OCI-LY7 (cell line): Measurements from ENCODE around the gene EDA2R. TPM values are rescaled to one million over a fixed set of nuclear protein-coding genes. Genes with fewer than 3 reads are reported as not detected.
A peak's percentile ranks its signal among the peaks of the same experiment; 100 is the strongest.

Experiments used
- BruUV-seq: library from RNA; stranded (reverse); fragments of 400-500 nt; replicated peaks from 2 replicates; lab custom pipeline; 2021; lab: Mats Ljungman, UMichigan
- CTCF ChIA-PET: fragments of 300-600 bp; sonication (Branson Sonifier 250); formaldehyde crosslinking; loops from one replicate; lab custom pipeline; 2022; ENCODE audit warnings: antibody characterized with exemption; ENCODE audit not compliant: unreplicated experiment; lab: Charles Lee
- POLR2A ChIA-PET: fragments of 300-600 bp; sonication (Branson Sonifier 250); formaldehyde crosslinking; loops from one replicate; lab custom pipeline; 2022; ENCODE audit warnings: antibody characterized with exemption; lab: Charles Lee
- DNase-seq: peaks from one replicate; pipeline ENCODE4 v3.0.0-alpha.2; 2015; ENCODE audit warnings: low spot score
- H2AFZ ChIP-seq: fragments of 200-600 bp; sonication (generic), shearing (Covaris generic); 2 replicates; pipeline ENCODE4 v1.6.1; 2014; ENCODE audit warnings: mild to moderate bottlenecking, antibody characterized with exemption, low read length, moderate library complexity
- H3K27ac ChIP-seq: fragments of 200-600 bp; sonication (generic); 2 replicates; pipeline ENCODE4 v1.5.1; 2014; ENCODE audit warnings: mixed run types, low read depth, mild to moderate bottlenecking, moderate library complexity, low read length, inconsistent platforms; ENCODE audit not compliant: poor library complexity, severe bottlenecking
- H3K36me3 ChIP-seq: fragments of 200-600 bp; sonication (generic); 2 replicates; pipeline ENCODE4 v1.6.1; 2014; ENCODE audit warnings: mild to moderate bottlenecking, antibody characterized with exemption, low read length, moderate library complexity, mixed read lengths; ENCODE audit not compliant: insufficient read depth
- H3K4me1 ChIP-seq: fragments of 200-600 bp; sonication (generic); 2 replicates; pipeline ENCODE4 v1.5.1; 2014; ENCODE audit warnings: mild to moderate bottlenecking, low read length; ENCODE audit not compliant: insufficient read depth, poor library complexity, severe bottlenecking
- H3K4me2 ChIP-seq: fragments of 200-600 bp; sonication (generic); 2 replicates; pipeline ENCODE4 v1.6.1; 2014; ENCODE audit warnings: mild to moderate bottlenecking, low read length
- H3K4me3 ChIP-seq: fragments of 200-600 bp; sonication (generic); 2 replicates; pipeline ENCODE4 v1.5.1; 2014; ENCODE audit warnings: mild to moderate bottlenecking, low read depth, low read length; ENCODE audit not compliant: poor library complexity, severe bottlenecking
- H3K79me2 ChIP-seq: fragments of 200-600 bp; sonication (generic); 2 replicates; pipeline ENCODE4 v1.6.1; 2016; ENCODE audit warnings: low read depth, mild to moderate bottlenecking, low read length, moderate library complexity, mixed read lengths; ENCODE audit not compliant: insufficient read depth
- H3K9me2 ChIP-seq: fragments of 200-600 bp; sonication (generic); 2 replicates; pipeline ENCODE4 v1.6.1; 2016; ENCODE audit warnings: mild to moderate bottlenecking, low read length, mixed read lengths; ENCODE audit not compliant: insufficient read depth
- H3K9me3 ChIP-seq: fragments of 200-600 bp; sonication (generic); 2 replicates; pipeline ENCODE4 v1.6.1; 2014; ENCODE audit warnings: mild to moderate bottlenecking, mixed run types, low read length, mixed read lengths
- H4K20me1 ChIP-seq: fragments of 200-600 bp; sonication (generic); 2 replicates; pipeline ENCODE4 v1.6.1; 2014; ENCODE audit warnings: mild to moderate bottlenecking, antibody characterized with exemption, low read length, moderate library complexity, mixed read lengths; ENCODE audit not compliant: insufficient read depth
- CTCF ChIP-seq: fragments of 200-600 bp; sonication (generic); conservative IDR thresholded peaks from 2 replicates; pipeline ENCODE4 v1.5.1; 2014; ENCODE audit warnings: mild to moderate bottlenecking, antibody characterized with exemption, low read length, moderate library complexity, mixed read lengths
- EZH2phosphoT487 ChIP-seq: fragments of 200-600 bp; sonication (generic); IDR thresholded peaks from 2 replicates; pipeline ENCODE4 v1.6.1; 2018; ENCODE audit warnings: low read depth, borderline replicate concordance, mild to moderate bottlenecking, mixed run types, antibody characterized with exemption, low read length, moderate library complexity, mixed read lengths
- intact Hi-C: fragments of 100-400 bp; cut with micrococcal nuclease; formaldehyde crosslinking; loops from one replicate; pipeline ENCODE4 v1.10.0; 2022; ENCODE audit not compliant: unreplicated experiment
- total RNA-seq, 2 experiments: library from RNA; depleted of rRNA in 1 of 2; stranded (reverse); fragments of >200 nt in 1 of 2; shearing (Covaris generic) in 1 of 2; gene quantifications; 2 replicates each; pipeline ENCODE4 v1.2.3, GENCODE V29; 2014 to 2022

The EDA2R gene
- total RNA-seq, 2 experiments from 2014 or later = 3.7 to 3.8 TPM

GRCh38 chrX:66632473-66632872 lies 6.4 kb downstream of the EDA2R start:
- BruUV-seq = no TSS peak
- no peaks in the 10 kb centered on the region for H3K9me3 ChIP-seq
- no peaks in the 10 kb centered on the region for H3K9me2 ChIP-seq
- H3K27ac ChIP-seq = no peak overlapping the region
- intact Hi-C loops = no loop called here
- no peaks in the 10 kb centered on the region for H3K36me3 ChIP-seq
- TF ChIP-seq EZH2phosphoT487 (no peak), CTCF (no peak)
- ChIA-PET POLR2A (no interaction called here), CTCF (no interaction called here)
- H3K4me1 ChIP-seq = peaks cover 5% of the 10 kb centered on the region
- H4K20me1 ChIP-seq = no peaks in the 10 kb centered on the region
- H3K4me2 ChIP-seq = no peak overlapping the region
- H2AFZ ChIP-seq = no peak overlapping the region
- no peak for DNase-seq
- H3K79me2 ChIP-seq = no peaks in the 10 kb centered on the region
- H3K4me3 ChIP-seq = no peak overlapping the region

- H3K4me2 ChIP-seq = peak overlapping the region; percentile 64
- TF ChIP-seq EZH2phosphoT487 (no peak), CTCF (no peak)
- peaks cover 35% of the 10 kb centered on the region for H3K4me1 ChIP-seq
- POLR2A ChIA-PET = interaction anchor here (0.6 kb wide), 1 partner anchor 744 kb away, joined by 3 read pairs; no protein-coding TSS in a partner anchor
- H3K9me2 ChIP-seq = no peaks in the 10 kb centered on the region
- peak overlapping the region; percentile 67 for H3K27ac ChIP-seq
- no peaks in the 10 kb centered on the region for H3K36me3 ChIP-seq
- CTCF ChIA-PET = interaction anchor here (0.6 kb wide), 1 partner anchor 193 kb away, joined by 3 read pairs; no protein-coding TSS in a partner anchor
- no peaks in the 10 kb centered on the region for H4K20me1 ChIP-seq
- H3K4me3 ChIP-seq = peak overlapping the region; percentile 23
- no peaks in the 10 kb centered on the region; the same call in 1 of the 2 replicates for H3K79me2 ChIP-seq
- intact Hi-C loops = no loop called here
- no peaks in the 10 kb centered on the region for H3K9me3 ChIP-seq
- peak; percentile 72 for DNase-seq
- H2AFZ ChIP-seq = peak overlapping the region; percentile 36; the same call in 1 of the 2 replicates
- BruUV-seq = no TSS peak
Measured at GRCh38 chrX:66625525-66625924, 13.4 kb downstream of the EDA2R start.

GRCh38 chrX:66622209-66622608 lies 16.7 kb downstream of the EDA2R start:
- intact Hi-C loops = no loop called here
- no peak overlapping the region for H3K27ac ChIP-seq
- H4K20me1 ChIP-seq = no peaks in the 10 kb centered on the region
- H3K4me1 ChIP-seq = peaks cover 30% of the 10 kb centered on the region
- no TSS peak for BruUV-seq
- H3K9me2 ChIP-seq = no peaks in the 10 kb centered on the region
- H3K9me3 ChIP-seq = no peaks in the 10 kb centered on the region
- TF ChIP-seq CTCF (no peak), EZH2phosphoT487 (no peak)
- H2AFZ ChIP-seq = no peak overlapping the region
- no peak for DNase-seq
- no peak overlapping the region for H3K4me3 ChIP-seq
- no peak overlapping the region for H3K4me2 ChIP-seq
- H3K79me2 ChIP-seq = no peaks in the 10 kb centered on the region; the same call in 1 of the 2 replicates
- ChIA-PET POLR2A (interaction anchor here (0.9 kb wide), 1 partner anchor 18 kb away, joined by 4 read pairs; no protein-coding TSS in a partner anchor), CTCF (no interaction called here)
- no peaks in the 10 kb centered on the region for H3K36me3 ChIP-seq
